Activated CD4-positive, CD25-positive, alpha-beta regulatory T cell treated with anti-CD3 and anti-CD28 coated beads, Interleukin-2, amount 50 U/mL, for 24 hours (primary cell): ENCODE results near the gene MGAT5.

Source experiments
- ATAC-seq, 2 donors: fragments of 150-1000 bp; cut with Tn5 transposase; one replicate each; pipeline ENCODE4 v1.10.0; 2021; ENCODE audit warnings: mild to moderate bottlenecking in 1 of 2, moderate library complexity in 1 of 2

Gene MGAT5

DNA sequence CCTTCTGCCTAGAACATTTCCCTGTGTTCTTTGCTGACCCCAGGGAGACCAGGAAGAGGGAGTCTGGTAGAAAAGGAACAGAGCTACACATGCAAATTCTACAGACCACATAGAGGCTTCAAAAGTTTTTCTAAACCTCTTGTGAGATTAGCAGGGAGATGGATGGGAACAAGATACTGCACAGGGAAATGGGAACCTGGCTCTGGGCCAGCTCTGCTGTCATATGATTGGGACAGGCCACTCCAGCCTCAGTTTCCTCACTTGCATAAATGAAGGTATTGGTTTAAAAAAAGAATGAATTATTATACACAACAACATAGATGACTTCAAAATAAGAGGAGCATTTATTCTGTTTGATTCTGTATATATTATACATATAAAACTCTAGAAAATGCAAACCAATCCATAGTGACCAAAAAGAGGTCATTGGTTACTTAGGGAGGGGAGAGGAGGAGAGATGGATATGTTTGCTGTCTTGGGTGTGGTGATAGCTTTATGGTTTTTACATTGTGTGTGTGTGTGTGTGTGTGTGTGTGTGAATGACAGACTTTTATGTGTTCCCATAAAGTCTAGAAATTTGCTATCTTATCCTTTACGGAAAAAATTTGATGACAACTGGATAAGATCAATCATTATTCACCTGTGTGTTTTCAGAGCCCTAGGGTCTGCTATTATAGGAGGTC lies 115.5 kb downstream of the MGAT5 start:
- ATAC-seq: no peak

DNA sequence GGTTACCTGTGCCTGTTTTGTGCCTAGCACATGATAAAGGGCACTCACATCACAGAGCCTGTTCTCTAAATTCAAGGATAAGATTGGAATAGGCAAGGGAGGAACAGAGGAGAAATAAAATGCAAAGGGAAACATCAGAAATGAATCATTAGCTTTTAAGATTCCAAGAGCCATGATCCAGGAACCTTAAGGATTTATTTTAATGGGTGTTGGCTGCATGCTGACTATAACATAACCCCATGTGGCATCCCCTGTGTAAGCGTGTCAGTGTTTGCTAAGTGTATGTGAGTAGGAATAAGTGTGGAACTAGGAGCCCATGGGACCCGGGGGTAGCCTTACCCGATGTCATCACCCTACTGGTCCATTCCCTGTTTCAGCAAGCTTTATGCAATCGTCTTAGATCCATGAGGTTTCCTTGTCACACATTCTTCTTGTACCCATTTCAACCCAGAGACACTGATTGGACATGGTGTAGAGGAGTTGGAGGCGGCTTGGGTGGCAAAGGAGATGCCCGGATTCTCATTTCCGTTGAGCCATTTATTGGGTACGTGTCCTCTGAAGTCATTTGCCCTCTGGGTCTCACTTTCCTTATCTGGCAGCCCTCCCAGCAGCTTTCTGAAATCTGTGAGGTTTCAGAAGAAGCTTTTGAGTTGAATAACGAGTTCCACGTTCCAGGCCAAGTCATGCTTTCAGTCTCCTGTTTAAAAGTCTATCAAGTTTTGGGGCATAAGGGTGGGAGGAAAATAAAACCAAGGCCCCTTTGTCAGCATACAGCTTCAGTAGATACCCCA lies 117.0 kb downstream of the MGAT5 start:
- no peak for ATAC-seq

DNA sequence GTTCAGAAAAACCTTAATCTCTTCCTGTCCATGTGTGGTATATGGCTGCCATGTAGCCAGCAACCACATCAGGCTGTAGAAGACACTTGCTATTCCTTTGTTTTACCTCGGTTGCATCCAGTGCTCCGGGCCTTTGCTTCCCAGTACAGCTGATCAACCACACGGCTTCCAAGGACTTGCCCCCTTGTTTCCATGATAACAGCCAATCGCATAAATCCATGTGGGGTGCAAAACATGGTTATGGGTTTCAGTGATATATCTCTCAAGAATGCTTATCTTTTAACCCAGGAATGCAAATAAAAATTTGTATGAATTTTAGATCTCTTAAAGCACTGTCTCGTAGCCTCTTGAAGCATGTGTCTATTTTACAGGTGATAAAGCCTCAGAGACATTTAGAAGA lies 118.3 kb downstream of the MGAT5 start:
- no peak for ATAC-seq

DNA sequence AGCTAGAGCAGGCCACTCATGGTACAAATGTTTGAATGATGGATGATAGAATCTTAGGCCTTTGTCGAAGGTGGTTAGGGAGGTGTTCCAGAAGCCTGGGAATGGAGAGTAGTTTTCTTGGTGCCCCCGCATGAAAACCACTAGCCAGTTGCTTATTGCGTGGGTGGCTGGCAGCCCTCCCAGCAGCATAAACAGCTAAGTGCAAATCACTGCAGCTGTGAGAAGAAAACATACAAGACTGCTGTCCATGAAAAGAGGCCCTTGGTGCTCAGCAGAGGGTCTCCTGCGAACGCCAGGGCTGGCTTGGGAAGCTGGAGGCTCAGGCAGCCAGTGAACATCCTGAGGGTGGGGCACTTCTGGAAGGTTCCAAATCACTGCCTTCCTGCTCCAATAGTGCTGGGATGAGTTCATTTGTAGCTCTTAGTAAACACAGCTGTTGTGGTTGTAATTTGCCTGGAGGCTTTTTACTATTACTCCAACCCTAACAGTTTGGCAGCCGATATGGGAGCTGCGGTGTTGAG lies 118.8 kb downstream of the MGAT5 start:
- ATAC-seq: no peak

DNA sequence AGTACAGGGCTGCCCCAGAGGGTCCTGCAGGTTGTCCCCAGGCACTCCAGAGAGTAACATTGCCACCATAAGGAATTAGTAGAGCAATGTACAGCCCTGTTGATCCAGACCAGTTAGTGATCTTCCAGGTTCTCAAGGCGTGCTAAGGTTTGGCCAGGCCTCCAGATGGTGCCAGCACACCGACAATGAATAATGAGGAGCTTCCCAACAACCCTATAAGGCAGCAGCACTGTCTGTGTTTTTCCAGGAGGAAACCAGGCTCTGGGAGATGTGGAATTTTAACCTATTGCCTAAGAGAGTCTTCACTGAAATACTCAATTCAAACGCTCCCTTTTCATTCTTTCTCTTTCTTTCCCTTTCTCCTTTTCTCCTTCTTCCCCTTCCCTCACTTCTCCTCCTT lies 122.1 kb downstream of the MGAT5 start:
- no peak for ATAC-seq

DNA sequence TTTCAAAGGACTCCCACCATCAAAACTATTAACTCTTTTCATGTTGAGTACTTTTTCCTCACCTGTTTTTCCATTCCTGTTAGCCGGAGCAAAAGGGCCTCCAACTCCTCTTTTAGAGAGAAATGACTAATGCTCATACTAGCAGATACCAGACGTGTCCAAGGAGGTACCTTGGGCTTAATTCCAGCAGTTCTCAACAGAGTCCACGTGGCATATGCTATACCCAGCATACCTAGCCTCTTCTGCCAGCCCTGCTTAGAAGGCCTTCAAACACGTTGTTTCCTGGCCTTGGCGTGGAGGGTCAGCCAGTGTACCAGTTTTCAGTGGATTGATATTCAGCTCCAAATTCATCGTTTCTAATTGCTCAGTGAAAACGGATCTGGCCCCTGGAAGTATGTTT lies 123.9 kb downstream of the MGAT5 start:
- ATAC-seq: no peak

DNA sequence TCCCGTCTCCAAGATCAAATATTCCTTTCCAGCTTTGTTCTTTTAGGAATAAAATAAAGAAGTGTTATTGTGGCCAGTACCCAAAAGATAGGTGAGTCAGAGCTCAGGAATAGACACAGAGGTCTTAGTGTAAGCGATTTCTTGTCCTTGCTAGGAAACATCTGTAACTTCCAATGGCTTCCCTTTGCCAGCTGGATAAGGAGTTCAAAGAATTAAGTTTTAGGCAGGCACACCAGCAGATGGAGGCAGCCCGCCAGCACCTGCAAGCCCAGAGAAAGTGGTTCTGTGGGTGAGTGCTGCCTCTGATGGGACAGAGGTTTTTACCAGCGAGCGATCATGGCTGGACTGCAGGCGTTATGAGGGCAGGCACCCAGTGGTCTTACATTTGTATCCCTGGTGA lies 125.4 kb downstream of the MGAT5 start:
- ATAC-seq: no peak

DNA sequence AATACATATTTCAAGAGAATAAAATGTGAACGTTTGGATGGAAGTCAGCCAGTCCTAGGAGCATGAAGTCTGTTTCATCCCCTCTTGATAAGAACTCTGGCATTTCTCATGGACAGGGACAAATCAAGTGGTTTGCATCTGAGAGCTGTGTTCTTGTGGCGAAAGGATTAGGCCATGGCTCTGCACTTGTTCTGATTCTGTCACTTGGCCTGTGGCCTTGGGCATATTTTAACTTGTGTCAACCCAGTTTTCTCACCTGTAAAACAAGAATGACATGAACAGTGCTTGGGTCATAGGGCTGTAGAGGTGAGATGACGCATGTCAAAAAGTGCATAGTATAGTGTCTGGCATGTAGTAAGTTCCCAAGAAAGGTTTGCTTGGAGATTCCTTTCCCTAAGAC lies 125.8 kb downstream of the MGAT5 start:
- ATAC-seq: no peak

DNA sequence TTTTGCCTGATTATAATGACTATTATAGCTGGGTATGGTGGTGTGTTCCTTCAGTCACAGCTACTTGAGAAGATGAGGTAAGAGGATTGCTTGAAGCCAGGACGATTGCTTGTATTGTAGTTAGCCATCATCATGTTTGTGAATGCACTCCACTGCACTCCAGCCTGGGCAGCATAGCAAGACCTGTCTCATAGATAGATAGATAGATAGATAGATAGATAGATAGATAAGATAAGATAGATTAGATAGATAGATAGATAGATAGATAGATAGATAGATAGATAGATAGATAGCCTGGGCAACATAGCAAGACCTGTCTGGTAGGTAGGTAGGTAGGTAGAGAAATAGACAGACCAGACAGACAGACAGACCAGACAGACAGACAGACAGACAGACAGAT lies 127.3 kb downstream of the MGAT5 start:
- no peak for ATAC-seq

DNA sequence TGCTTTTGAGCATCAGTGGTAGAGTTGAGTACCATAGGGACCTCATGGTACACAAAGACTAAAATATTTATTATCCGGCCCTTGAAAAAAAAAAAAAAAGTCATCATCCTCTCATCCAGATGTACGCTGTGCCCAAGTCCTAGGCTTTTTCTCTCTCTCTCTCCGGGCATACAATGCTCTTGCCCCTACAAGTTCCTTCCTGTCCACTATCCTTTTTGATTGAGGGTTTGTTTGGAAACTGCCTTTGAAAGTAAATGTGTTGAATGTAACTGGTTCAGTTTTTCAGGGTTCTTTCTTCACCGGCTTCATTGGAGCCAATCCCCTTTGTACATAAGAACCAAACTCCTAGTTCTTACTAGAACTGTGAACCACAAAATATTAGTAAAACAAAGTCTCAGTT lies 130.3 kb downstream of the MGAT5 start:
- no peak for ATAC-seq

DNA sequence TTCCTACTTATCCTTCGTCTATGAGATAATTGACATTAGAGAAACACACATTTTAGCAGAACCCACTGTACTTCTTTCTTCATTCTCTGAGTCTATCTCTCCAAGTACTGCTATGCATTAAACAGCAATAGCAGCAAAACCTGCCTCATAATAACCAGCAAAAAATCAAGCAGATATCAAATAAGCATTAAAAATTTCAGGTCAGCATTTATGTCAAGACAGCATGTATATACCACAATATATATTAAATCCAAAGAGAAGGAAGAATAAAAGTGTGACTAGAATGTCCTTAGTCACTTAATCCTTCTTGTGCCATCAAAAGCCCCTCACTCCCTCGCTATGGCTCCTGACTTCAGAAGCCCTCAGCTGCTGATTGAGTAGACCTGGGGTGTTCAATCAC lies 131.3 kb downstream of the MGAT5 start:
- ATAC-seq: no peak

DNA sequence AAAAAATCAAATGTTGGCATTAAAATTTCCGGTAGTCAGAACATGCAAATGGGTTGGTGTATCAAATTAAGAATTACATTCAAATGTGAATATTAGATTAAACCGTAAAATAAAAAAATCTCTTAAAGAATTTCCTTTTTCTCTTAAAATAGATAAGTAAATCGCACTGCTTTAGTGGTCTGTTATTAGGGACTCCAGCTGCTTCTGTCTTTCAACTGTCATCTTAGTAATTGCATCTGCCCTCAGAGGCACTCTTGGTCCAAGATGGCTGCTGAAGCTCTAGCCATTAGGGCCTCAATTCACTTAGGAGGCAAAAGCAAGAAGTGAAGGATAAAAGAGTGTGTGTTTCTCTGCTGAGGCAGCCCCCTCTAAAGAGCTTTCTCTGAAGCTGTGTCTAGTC lies 132.4 kb downstream of the MGAT5 start:
- ATAC-seq: no peak

DNA sequence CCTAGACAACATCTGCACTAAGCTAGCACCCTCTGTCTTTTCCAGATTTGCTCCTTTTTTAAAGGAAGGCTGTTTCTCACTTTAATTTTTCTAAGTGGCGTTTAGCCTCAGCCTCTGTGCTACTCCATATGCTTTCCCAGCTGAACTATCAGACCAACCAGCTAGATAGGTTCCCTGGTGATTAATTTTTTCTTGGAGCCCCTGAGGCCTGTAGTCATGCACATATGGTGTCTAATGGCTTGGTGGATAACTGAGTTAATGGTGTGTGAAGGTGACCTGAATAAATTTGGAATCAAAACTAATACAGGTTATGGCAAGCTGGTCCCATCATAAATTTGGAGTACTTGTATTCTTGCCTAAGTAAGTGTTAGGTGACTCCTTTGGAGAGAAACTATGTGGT lies 135.5 kb downstream of the MGAT5 start:
- no peak for ATAC-seq

DNA sequence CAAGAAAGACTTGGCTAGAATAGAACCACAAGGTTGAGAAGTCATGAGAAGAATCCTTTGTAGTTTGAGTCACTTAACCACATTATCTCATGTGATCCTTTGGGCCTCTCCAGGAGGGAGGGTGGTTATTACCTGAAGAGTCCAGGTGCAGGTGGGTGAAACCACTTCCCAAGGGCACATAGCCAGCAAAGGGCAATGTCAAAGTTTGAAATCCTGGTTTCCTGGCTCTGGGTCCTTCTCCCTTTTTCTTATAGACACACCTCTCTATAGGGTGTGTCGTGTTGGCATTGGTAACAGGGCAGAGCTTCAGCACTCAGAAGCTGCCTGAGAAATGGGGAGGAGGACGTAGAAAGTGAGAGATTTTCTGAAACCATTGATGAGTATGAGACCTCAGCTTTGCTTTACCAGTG lies 137.9 kb downstream of the MGAT5 start:
- peak; percentile 38 to 68 for ATAC-seq

DNA sequence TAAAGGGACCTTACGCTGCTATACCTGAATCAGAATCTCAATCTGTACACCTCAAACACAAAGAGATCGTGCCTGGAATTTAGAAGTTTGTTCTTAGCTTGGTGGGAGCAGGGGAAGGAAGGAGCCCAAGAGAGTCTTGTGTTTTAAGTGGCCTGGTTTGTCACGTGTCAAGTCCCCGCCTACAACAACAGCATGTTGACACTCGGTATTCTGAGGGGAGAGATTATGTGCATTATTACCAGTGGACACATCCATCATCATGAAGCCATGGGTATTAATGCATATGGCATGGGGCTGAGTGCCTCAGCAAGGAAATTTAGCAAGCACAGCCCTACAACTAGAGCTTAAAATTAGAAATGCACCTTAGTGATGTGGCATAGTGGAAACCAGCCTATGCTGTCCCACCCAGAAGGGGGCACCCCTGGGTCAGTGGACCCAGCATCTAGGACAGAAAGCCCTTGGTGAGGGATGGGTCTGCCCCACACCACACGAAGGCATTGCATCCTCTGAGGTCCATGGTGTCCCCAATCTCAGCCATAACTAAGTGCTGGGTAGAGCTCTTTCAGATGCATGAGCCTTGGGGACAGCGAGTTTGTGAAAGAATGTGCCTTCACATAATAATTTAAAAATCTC lies 138.7 kb downstream of the MGAT5 start:
- ATAC-seq: no peak

DNA sequence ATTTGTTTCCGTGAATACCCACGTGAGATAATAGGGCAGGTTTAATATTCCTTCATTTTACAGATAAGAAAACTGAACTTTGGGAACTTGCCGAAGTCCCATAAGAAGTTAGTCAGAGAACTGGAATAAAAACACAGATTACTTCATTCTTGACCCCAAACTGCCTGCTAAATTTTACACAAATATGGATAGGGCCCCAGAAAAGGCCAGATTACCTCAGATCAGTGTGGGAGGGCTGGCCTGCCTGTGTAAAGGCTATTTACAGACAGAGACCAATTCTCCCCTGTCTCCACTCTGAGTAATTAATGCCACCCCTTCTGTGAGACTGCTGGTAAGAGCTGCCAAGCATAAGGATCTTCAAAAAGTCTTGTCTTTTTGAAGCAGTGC lies 139.2 kb downstream of the MGAT5 start:
- no peak for ATAC-seq

DNA sequence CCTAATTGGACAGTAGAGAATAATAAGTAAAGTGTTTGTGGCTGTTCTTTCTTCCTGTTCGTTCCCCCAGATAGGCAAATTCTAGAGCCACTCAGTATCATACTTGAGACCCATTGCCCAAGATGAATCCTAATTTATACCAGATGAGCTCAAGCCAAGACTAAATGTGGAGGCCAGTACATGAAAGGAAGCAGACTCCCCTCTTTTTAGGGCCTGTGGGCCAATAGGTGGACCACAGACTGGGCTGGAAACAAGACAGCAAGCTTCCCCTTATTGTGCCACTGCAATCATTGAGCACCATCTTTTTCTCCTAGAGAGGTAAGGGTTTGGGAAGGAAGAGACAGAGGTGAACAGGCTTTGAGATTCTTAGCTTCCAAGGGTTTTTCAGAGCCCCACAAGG lies 141.9 kb downstream of the MGAT5 start:
- ATAC-seq: no peak

DNA sequence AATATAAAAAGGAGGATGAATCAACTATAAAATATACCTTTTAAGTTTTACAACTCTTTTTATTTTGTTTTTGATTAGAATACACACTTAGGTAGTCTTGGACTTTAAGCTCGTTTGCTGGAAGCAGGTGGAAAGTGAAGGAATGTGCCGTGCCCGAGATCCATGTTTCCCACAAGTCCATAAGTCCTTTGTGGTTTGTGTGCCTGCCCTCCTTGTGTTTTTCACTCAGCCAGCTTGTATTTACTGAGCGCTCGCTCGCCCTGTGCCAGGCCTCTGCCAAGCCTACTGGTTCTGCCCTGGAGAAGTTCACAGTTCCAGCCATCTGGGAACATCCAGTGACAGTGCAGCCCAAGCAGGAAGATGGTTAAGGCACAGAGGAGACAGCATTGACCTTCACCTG lies 142.6 kb downstream of the MGAT5 start:
- ATAC-seq: no peak

DNA sequence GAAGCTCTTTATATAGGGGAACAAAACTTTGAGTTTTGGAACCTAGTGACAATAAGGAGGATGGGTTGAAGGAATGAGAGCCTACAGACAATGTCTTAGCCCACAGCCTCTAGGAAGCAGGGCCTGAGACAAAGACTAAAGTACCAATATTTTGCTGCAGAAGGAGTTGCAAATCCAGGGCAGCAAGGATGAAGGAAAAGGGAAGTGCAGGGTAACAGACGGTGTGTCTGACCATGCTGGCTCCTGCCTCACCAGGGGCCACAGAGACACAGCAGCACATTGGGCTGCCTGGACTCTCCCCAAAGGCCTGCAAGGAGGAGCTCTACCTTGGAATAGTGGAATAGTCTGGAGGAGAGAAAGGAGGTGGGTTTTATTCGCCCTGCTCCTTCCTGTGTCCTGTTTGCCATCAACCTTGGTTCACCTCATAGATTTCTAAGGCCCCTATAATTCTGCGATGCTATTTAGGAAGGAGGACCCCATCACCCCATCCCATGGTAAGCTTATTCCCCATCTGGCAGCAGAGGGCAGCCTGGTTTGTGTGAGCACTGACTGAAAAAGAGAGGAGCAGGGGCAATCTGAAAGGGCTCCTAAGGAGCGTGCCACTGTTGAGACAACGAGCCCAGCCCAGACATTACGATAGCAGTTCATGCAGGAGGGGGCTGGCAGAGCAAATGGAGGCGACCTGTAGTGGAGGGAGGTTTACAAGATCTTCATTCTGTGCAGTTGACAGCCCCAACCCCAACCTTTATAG lies 143.4 kb downstream of the MGAT5 start:
- ATAC-seq: no peak

DNA sequence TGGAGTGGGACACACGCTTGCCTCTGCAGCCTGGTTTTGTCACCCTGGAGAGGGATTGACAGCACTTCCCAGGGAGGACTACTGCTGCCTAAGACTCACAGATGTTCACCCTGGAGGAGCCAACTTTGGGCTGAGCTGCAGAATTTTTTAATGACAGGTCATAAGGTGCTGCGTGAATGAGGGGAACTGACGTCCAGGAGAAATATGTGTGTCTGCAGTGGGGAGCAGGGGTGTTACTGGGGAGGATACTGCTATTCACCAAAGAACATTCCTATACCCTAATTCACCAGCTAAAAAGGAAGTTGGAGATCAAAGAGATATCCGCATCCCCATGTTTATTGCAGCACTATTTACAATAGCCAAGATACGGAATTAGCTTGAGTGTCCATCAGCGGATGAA lies 144.4 kb downstream of the MGAT5 start:
- no peak for ATAC-seq

DNA sequence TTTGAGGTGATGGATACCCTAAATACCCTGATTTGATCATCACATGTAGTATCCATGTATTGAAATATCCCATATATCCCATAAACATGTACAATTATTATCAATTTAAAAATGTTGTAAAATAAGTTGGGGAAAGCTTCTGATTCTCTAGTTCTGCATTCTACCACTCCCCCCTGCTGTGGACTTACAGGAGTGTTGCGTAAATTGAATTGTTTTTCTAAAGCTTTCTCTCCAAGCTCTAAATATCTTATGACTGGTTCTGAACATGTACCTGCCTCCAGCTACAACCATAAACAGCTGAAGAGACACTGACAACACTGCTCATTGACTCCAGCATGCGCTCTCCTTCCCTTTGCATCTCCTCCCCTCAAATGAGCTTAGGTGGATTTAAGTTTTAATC lies 145.2 kb downstream of the MGAT5 start:
- ATAC-seq: no peak

DNA sequence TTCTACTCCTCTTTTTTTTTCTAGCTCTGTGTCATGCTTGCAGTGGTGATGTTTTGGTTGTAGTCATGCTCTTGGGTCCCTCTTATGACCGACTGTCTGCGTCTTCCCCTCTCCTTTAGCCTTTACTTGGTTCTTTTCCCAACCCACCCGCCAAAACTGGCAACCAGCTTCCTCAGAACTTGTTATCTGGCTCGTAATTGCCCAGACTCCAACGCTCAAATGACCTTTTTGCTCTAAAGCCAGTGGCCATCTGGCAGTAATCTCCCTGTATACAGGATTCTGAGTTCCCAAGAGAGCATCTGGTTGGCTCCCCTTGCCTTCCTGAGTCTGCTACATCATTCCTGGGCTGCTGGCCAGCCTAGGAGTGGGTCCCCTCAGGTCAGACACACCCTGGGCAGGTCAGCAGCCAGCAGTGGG lies 147.2 kb downstream of the MGAT5 start:
- ATAC-seq: no peak

DNA sequence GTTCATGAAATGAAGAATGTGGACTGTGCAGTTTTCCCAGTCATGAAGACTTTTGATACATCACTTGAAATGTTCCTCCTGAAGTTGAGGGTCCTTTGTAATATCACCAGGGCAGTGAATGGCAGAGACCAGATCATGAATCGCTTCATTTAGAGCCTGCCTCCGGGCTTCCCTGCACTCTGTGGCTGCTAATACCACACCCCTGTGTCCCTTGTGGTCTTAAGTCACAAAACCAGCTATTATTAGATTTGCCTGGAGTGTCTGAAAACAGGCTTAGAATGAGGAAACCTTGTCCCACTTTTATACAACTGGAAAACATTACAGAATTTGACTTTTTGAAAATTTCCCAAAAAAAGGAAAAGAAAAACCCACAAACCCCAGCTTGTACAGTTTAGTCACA lies 147.9 kb downstream of the MGAT5 start:
- ATAC-seq: no peak
